ENCODE measurements around the gene OR6K2.

The OR6K2 gene

DNA sequence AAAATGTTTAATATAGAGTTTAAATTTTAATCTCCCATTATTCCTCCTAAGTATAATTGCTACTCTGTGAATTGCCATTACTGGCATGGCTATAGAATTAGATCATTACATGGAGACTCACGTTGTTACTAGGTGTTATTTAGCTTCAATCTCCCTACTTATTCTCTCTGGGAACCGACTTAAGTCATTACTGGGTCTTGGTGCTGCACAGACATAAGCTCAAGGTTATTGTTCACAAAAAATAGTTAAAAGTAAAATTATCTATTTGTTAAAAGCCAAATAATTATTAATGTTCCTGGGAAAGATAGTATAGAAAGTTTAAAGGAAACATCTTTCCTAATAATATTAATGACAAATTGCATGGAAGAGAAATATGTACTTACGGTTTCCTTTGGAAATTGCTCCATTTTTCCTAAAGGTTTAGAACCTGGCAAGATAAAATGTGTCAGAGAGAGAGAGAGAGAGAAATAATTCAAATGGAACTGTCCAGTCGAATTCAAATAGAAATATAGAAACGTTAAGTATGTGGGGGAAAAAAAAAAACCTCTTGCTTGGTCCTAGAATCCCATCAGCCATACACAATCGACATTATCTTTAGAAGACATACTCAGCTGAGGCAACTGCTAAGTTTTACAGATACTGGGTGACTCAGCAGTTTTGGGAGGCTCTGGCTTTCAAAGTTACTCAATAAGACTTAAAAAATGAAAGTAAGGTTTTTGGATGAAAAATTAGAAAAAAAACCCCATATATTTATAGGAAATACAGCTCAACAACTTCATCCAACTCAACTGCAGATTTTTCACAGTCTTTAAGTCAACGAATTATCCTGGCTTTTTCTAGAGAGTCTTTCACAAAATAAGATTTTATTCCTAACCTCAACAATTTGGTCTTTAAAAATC is 14.1 kb downstream of the OR6K2 start, which contains the start of gene SPTA1:
Gene SPTA1 (minus strand): TSS at position 605 of the 899 bp plus-strand sequence. CDS start 198 bp downstream, at position 407.
- no peak within 1 kb of the TSS for H3K4me3 ChIP-seq (ENCODE audit: extremely low read depth, insufficient read depth, low read length, poor library complexity, severe bottlenecking)
- 86% methylated on average over 1 of the region's 7 CpGs; no CpG with 5 or more reads in 1 of the 2 experiments for WGBS, 2 experiments (ENCODE audit: insufficient coverage in 2 of 2)
- no peaks in the 10 kb centered on the region for H3K36me3 ChIP-seq (ENCODE audit: control insufficient read depth, insufficient read depth, low read length)
- H3K9me3 ChIP-seq (ENCODE audit: control insufficient read depth, low read length), result no peaks in the 10 kb centered on the region
- H3K27ac ChIP-seq (ENCODE audit: low read depth, low read length, severe bottlenecking), result no peak within 1 kb of the TSS
- H3K4me1 ChIP-seq (ENCODE audit: control insufficient read depth, insufficient read depth, low read length, poor library complexity, severe bottlenecking), result no peaks in the 10 kb centered on the region

DNA sequence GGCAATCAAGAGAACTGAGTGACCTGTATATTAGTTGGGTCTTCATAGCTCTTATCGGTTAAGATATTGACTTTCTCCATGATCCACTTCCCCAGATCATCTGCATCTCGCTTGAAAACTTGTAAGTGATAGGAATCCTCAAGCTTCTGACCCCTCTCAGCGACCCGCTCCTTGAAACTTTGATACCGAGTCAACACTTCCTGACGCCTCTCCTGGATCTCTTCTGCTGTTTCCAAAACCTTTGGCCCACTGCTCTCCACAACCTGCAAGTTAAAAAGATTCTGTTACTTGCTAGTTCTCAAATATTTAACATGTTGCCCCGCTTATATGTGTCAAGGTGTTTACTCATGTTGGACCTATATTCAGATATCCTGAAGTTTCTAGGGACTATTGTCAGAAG is 15.4 kb downstream of the OR6K2 start:
- Histone ChIP-seq H3K9me3 (ENCODE audit: control insufficient read depth, low read length) (no peaks in the 10 kb centered on the region), H3K27ac (ENCODE audit: low read depth, low read length, severe bottlenecking) (no peak overlapping the region), H3K36me3 (ENCODE audit: control insufficient read depth, insufficient read depth, low read length) (no peaks in the 10 kb centered on the region), H3K4me3 (ENCODE audit: extremely low read depth, insufficient read depth, low read length, poor library complexity, severe bottlenecking) (no peak overlapping the region), H3K4me1 (ENCODE audit: control insufficient read depth, insufficient read depth, low read length, poor library complexity, severe bottlenecking) (no peaks in the 10 kb centered on the region)
- 72 to 93% methylated on average over 2 to 5 of the region's 7 CpGs for WGBS, 2 experiments (ENCODE audit: insufficient coverage in 2 of 2)

GRCh38 chr1:158681606-158682005 is 18.8 kb downstream of the OR6K2 start:
- 75 to 100% methylated on average over 1 to 2 of the region's 2 CpGs for WGBS, 2 experiments (ENCODE audit: insufficient coverage in 2 of 2)
- no peak overlapping the region for H3K4me3 ChIP-seq (ENCODE audit: extremely low read depth, insufficient read depth, low read length, poor library complexity, severe bottlenecking)

DNA sequence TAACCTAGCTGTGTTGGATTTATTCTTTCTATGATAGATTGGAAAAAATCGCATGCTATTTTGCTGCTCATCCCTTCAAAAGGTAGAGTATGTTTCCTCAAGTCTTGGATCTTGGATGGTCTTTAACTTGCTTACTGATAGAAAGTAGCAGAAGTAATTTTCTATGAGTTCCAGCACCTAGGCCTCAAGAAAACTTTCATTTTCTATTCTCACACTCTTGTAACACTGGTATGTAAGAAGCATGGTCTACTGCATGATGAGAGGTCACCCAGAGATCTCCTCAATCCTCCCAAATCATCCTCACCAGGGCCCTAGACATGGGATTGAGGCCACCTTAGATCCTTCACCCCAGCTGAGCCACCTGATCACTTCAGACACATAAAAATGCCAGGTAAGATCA is 21.2 kb downstream of the OR6K2 start:
- Histone ChIP-seq H3K9me3 (ENCODE audit: control insufficient read depth, low read length) (no peaks in the 10 kb centered on the region), H3K27ac (ENCODE audit: low read depth, low read length, severe bottlenecking) (no peak overlapping the region), H3K4me1 (ENCODE audit: control insufficient read depth, insufficient read depth, low read length, poor library complexity, severe bottlenecking) (no peaks in the 10 kb centered on the region), H3K36me3 (ENCODE audit: control insufficient read depth, insufficient read depth, low read length) (no peaks in the 10 kb centered on the region), H3K4me3 (ENCODE audit: extremely low read depth, insufficient read depth, low read length, poor library complexity, severe bottlenecking) (no peak overlapping the region)
- WGBS, 2 experiments (ENCODE audit: insufficient coverage in 2 of 2), result 83 to 100% methylated on average over 1 of the region's 1 CpG

More at GRCh38 chr1:158681606-158682005, 18.8 kb downstream of the OR6K2 start:
- Histone ChIP-seq H3K9me3 (ENCODE audit: control insufficient read depth, low read length) (no peaks in the 10 kb centered on the region), H3K4me1 (ENCODE audit: control insufficient read depth, insufficient read depth, low read length, poor library complexity, severe bottlenecking) (no peaks in the 10 kb centered on the region), H3K27ac (ENCODE audit: low read depth, low read length, severe bottlenecking) (no peak overlapping the region), H3K36me3 (ENCODE audit: control insufficient read depth, insufficient read depth, low read length) (no peaks in the 10 kb centered on the region)

GRCh38 chr1:158675563-158676323 is 24.7 kb downstream of the OR6K2 start:
- Histone ChIP-seq H3K4me3 (ENCODE audit: extremely low read depth, insufficient read depth, low read length, poor library complexity, severe bottlenecking) (no peak overlapping the region), H3K4me1 (ENCODE audit: control insufficient read depth, insufficient read depth, low read length, poor library complexity, severe bottlenecking) (no peaks in the 10 kb centered on the region), H3K27ac (ENCODE audit: low read depth, low read length, severe bottlenecking) (no peak overlapping the region), H3K9me3 (ENCODE audit: control insufficient read depth, low read length) (no peaks in the 10 kb centered on the region), H3K36me3 (ENCODE audit: control insufficient read depth, insufficient read depth, low read length) (no peaks in the 10 kb centered on the region)
- whole genome bisulfite sequencing, 2 experiments (ENCODE audit: insufficient coverage in 2 of 2), result no CpG with 5 or more reads among the region's 4 CpGs

GRCh38 chr1:158674302-158674701 is 26.1 kb downstream of the OR6K2 start:
- H3K9me3 ChIP-seq (ENCODE audit: control insufficient read depth, low read length), result no peaks in the 10 kb centered on the region
- WGBS, 2 experiments (ENCODE audit: insufficient coverage in 2 of 2), result 90 to 98% methylated on average over 5 to 6 of the region's 7 CpGs
- no peaks in the 10 kb centered on the region for H3K36me3 ChIP-seq (ENCODE audit: control insufficient read depth, insufficient read depth, low read length)
- no peaks in the 10 kb centered on the region for H3K4me1 ChIP-seq (ENCODE audit: control insufficient read depth, insufficient read depth, low read length, poor library complexity, severe bottlenecking)
- no peak overlapping the region for H3K27ac ChIP-seq (ENCODE audit: low read depth, low read length, severe bottlenecking)
- H3K4me3 ChIP-seq (ENCODE audit: extremely low read depth, insufficient read depth, low read length, poor library complexity, severe bottlenecking), result no peak overlapping the region

- H3K4me3 ChIP-seq (ENCODE audit: extremely low read depth, insufficient read depth, low read length, poor library complexity, severe bottlenecking), result no peak overlapping the region
- WGBS, 2 experiments (ENCODE audit: insufficient coverage in 2 of 2), result 93 to 97% methylated on average over 5 of the region's 8 CpGs
- H3K9me3 ChIP-seq (ENCODE audit: control insufficient read depth, low read length), result no peaks in the 10 kb centered on the region
- H3K4me1 ChIP-seq (ENCODE audit: control insufficient read depth, insufficient read depth, low read length, poor library complexity, severe bottlenecking), result no peaks in the 10 kb centered on the region
- H3K27ac ChIP-seq (ENCODE audit: low read depth, low read length, severe bottlenecking), result no peak overlapping the region
- H3K36me3 ChIP-seq (ENCODE audit: control insufficient read depth, insufficient read depth, low read length), result no peaks in the 10 kb centered on the region
Measured at GRCh38 chr1:158666037-158666436, 34.4 kb downstream of the OR6K2 start.

DNA sequence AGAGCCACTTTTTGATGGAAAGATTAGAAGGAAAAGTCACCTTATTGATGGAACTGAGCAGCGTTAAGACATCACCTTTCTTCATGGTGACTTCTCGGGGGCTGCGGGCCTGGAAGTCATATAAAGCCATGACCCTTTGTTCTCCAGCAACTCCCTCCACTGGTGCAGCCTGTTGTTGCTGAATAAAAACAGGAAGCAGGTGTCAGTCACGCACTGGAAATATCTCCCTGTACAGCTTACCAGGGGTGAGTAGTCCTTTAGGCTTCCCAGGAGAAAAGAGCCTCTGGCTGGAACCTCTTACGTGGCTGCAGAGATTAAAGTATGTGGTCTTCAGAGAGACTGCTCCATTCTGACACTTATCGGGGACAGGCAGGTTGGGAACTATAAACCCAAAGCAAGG is 45.9 kb downstream of the OR6K2 start:
- H3K27ac ChIP-seq (ENCODE audit: low read depth, low read length, severe bottlenecking), result no peak overlapping the region
- no peaks in the 10 kb centered on the region for H3K4me1 ChIP-seq (ENCODE audit: control insufficient read depth, insufficient read depth, low read length, poor library complexity, severe bottlenecking)
- no peaks in the 10 kb centered on the region for H3K9me3 ChIP-seq (ENCODE audit: control insufficient read depth, low read length)
- no peaks in the 10 kb centered on the region for H3K36me3 ChIP-seq (ENCODE audit: control insufficient read depth, insufficient read depth, low read length)
- 86 to 90% methylated on average over 4 to 5 of the region's 6 CpGs for WGBS, 2 experiments (ENCODE audit: insufficient coverage in 2 of 2)
- no peak overlapping the region for H3K4me3 ChIP-seq (ENCODE audit: extremely low read depth, insufficient read depth, low read length, poor library complexity, severe bottlenecking)

DNA sequence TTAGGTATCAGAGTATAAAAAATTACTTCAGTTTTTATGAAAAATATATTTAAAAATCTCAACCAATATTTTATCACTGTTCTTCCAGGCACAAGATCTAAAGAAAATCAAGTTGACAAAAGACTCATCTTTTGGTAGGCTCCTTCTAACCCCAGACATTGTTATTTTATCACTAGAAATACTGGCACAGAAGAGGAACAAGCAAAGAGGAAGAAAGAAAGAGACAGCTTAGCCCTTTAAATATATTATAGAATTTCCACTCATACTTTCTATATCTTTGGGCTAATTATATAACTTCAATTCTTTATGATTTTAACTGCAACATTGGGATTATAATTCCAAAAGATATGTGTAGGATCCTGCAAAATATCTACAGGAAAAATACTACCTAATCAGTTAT is 46.4 kb downstream of the OR6K2 start:
- H3K4me1 ChIP-seq (ENCODE audit: control insufficient read depth, insufficient read depth, low read length, poor library complexity, severe bottlenecking), result no peaks in the 10 kb centered on the region
- H3K9me3 ChIP-seq (ENCODE audit: control insufficient read depth, low read length), result no peaks in the 10 kb centered on the region
- no peak overlapping the region for H3K27ac ChIP-seq (ENCODE audit: low read depth, low read length, severe bottlenecking)
- H3K36me3 ChIP-seq (ENCODE audit: control insufficient read depth, insufficient read depth, low read length), result no peaks in the 10 kb centered on the region
- H3K4me3 ChIP-seq (ENCODE audit: extremely low read depth, insufficient read depth, low read length, poor library complexity, severe bottlenecking), result no peak overlapping the region

GRCh38 chr1:158652721-158653334 is 47.6 kb downstream of the OR6K2 start:
- Histone ChIP-seq H3K4me1 (ENCODE audit: control insufficient read depth, insufficient read depth, low read length, poor library complexity, severe bottlenecking) (no peaks in the 10 kb centered on the region), H3K9me3 (ENCODE audit: control insufficient read depth, low read length) (no peaks in the 10 kb centered on the region), H3K27ac (ENCODE audit: low read depth, low read length, severe bottlenecking) (no peak overlapping the region), H3K36me3 (ENCODE audit: control insufficient read depth, insufficient read depth, low read length) (no peaks in the 10 kb centered on the region), H3K4me3 (ENCODE audit: extremely low read depth, insufficient read depth, low read length, poor library complexity, severe bottlenecking) (no peak overlapping the region)
- WGBS, 2 experiments (ENCODE audit: insufficient coverage in 2 of 2), result 92 to 95% methylated on average over 6 to 7 of the region's 7 CpGs
